Activated naive CD4-positive, alpha-beta T cell treated with anti-CD3 and anti-CD28 coated beads, Interleukin-2, amount 50 U/mL, for 72 hours (primary cell): ENCODE measurements around the gene IMMT. TPM values are rescaled to one million over a fixed set of nuclear protein-coding genes. Genes with fewer than 3 reads are reported as not detected.
A peak's percentile ranks its signal among the peaks of the same experiment; 100 is the strongest.

Source experiments
- ATAC-seq, 2 donors: fragments of 150-1000 bp; cut with Tn5 transposase; 2 replicates each; pipeline ENCODE4 v1.10.0; 2021; ENCODE audit warnings: mild to moderate bottlenecking in 2 of 2, moderate library complexity in 2 of 2
- DNase-seq, 2 donors: peaks; one replicate each; pipeline ENCODE4 v3.0.0; 2021 to 2022; ENCODE audit warnings: low spot score in 2 of 2
- H3K27ac Mint-ChIP-seq, 2 donors: one replicate each; pipeline ENCODE4 v1.8.0; 2022; ENCODE audit warnings: mild to moderate bottlenecking in 2 of 2, mixed read lengths in 2 of 2
- H3K36me3 Mint-ChIP-seq, 2 donors: one replicate each; pipeline ENCODE4 v1.8.0; 2022; ENCODE audit warnings: mixed read lengths in 2 of 2
- H3K9me3 Mint-ChIP-seq, 2 donors: one replicate each; pipeline ENCODE4 v1.8.0; 2022; ENCODE audit warnings: mixed read lengths in 2 of 2
- total RNA-seq, 2 donors: library from RNA; stranded (reverse); gene quantifications; one replicate each; pipeline ENCODE4 v1.2.3, GENCODE V29; 2022

The IMMT gene
- total RNA-seq, 2 donors from 2014 or later, result 177 to 180 TPM

DNA sequence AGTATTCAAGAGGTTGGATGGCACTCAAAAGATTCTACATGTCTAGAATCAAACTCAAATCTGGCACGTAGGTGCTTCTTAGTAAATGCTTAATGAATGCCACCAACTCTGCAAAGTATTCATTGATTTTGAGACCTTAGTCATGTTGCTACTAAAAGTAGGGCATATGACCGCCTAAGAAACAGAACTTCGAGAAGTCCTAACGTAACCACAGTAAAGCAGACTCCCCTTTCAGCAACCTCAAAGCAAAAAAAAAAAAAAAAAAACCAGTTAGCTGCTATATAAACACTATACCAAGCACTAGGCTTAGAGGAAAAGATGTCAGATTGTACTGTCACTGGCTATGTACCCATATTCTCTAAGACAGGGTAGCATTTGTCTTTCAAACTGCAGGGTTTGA is 55.3 kb downstream of the IMMT start:
- H3K36me3 Mint-ChIP-seq, result peaks cover 28 to 45% of the 10 kb centered on the region in 2 donors
- peak in 1 of 2 donors; percentile 51 for ATAC-seq
- H3K9me3 Mint-ChIP-seq, result no peaks in the 10 kb centered on the region
- no peak for DNase-seq
- H3K27ac Mint-ChIP-seq, result peak overlapping the region in 1 of 2 donors; percentile 58

DNA sequence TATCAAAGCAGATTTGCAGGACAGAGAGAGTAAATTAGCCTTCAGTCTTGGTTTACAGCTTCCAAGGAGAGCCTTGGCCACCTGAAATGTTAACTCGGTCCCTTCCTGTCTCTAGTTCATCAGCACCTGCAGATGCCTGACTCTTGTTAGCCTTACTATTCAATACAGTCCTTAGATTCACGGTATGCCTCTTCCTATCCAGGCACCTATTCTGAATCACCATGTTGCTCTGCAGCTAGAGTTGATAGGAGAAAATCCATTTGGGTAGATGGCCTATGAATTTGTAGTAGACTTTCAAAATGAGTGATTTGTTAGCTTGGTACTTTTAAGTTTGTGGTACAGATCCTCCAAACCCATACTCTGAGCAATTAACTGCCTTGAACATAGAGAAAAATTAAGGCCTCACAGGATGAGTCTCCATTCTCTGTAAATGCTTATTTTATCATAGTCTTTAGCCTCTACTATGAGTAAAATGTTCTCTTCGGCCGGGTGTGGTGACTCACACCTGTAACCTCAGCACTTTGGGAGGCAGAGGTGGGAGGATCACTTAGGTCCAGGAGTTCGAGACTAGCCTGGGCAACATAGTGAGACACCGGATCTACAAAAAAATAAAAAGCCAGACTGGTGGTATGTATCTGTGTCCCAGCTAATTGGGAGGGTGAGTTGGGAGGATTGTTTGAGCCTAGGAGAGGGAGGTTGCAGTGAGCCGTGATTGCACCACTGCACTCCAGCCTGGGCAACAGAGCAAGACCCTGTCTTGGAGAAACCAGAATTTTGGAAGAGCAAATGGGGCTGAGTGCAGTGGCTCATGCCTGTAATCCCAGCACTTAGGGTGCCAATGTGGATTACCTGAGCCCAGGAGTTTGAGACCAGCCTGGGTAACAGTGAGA is 56.3 kb downstream of the IMMT start:
- Mint-ChIP-seq H3K36me3 (peaks cover 35 to 45% of the 10 kb centered on the region in 2 donors), H3K27ac (peak overlapping the region; percentile 76 to 93), H3K9me3 (no peaks in the 10 kb centered on the region)
- DNase-seq, result no peak
- peak; percentile 54 to 75 for ATAC-seq

GRCh38 chr2:86136141-86136540 is 59.1 kb downstream of the IMMT start:
- Mint-ChIP-seq H3K9me3 (no peaks in the 10 kb centered on the region), H3K36me3 (peaks cover 43 to 67% of the 10 kb centered on the region in 2 donors), H3K27ac (no peak overlapping the region)
- DNase-seq (no peak), ATAC-seq (no peak)

GRCh38 chr2:86135653-86136052 is 59.6 kb downstream of the IMMT start:
- Mint-ChIP-seq H3K27ac (no peak overlapping the region), H3K36me3 (peaks cover 43 to 67% of the 10 kb centered on the region in 2 donors), H3K9me3 (no peaks in the 10 kb centered on the region)
- no peak for DNase-seq
- ATAC-seq, result no peak

DNA sequence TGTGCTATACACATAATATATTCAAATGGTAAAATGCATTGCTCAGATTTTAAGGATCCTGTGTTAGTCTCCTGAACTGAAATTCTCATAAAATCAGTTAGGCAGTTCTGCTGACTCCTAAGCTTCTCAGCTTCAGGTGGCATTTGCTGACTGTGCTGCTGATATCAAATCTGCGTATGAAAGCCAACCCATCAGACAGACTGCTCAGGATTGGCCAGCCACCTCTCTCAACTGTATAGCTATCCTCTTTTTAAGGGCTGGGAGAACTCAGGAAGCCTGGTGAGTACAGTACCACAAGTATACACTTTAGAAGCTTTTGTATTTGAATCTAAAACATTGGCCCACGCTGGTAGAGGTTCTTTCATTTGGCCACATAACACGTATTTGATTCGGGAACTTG is 60.6 kb downstream of the IMMT start:
- Mint-ChIP-seq H3K36me3 (peaks cover 43 to 67% of the 10 kb centered on the region in 2 donors), H3K27ac (no peak overlapping the region), H3K9me3 (no peaks in the 10 kb centered on the region)
- ATAC-seq, result no peak
- DNase-seq, result no peak

- ATAC-seq (no peak), DNase-seq (no peak)
- H3K36me3 Mint-ChIP-seq, result peaks cover 6 to 42% of the 10 kb centered on the region in 2 donors
- H3K9me3 Mint-ChIP-seq, result no peaks in the 10 kb centered on the region
- H3K27ac Mint-ChIP-seq, result no peak overlapping the region
Measured at GRCh38 chr2:86124683-86125082, 70.6 kb downstream of the IMMT start.

- Mint-ChIP-seq H3K36me3 (peaks cover 6 to 40% of the 10 kb centered on the region in 2 donors), H3K9me3 (no peaks in the 10 kb centered on the region), H3K27ac (peak overlapping the region in 1 of 2 donors; percentile 61)
- DNase-seq, result no peak
- no peak for ATAC-seq
Measured at GRCh38 chr2:86123328-86123925, 71.8 kb downstream of the IMMT start.

GRCh38 chr2:86118130-86118529 is 77.1 kb downstream of the IMMT start:
- no peak for ATAC-seq
- H3K36me3 Mint-ChIP-seq, result peaks cover 5 to 32% of the 10 kb centered on the region in 2 donors
- no peaks in the 10 kb centered on the region for H3K9me3 Mint-ChIP-seq
- H3K27ac Mint-ChIP-seq, result no peak overlapping the region
- no peak for DNase-seq

DNA sequence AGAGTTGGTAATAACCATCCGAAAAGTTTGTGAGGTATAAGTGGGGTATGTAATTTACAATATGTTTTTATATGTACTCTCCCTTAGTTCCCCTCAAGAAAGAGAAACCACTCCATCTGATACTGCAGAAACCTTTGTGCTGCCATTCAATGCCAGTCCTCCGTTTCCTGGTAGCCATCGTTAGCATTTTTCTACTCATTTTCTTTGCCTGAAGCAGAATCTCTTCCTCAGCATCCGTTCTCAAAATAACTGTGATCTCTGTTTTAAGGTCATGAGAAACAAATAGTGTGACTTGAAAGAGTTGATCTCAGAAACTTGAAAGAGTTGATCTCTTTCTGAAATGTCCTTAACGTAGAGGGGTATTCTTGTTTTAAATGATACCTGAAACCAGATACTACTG is 88.2 kb downstream of the IMMT start:
- H3K9me3 Mint-ChIP-seq, result no peaks in the 10 kb centered on the region
- H3K36me3 Mint-ChIP-seq, result peaks cover 50 to 52% of the 10 kb centered on the region in 2 donors
- DNase-seq (no peak), ATAC-seq (peak; percentile 17 to 27)
- H3K27ac Mint-ChIP-seq, result peak overlapping the region; percentile 96 to 100

DNA sequence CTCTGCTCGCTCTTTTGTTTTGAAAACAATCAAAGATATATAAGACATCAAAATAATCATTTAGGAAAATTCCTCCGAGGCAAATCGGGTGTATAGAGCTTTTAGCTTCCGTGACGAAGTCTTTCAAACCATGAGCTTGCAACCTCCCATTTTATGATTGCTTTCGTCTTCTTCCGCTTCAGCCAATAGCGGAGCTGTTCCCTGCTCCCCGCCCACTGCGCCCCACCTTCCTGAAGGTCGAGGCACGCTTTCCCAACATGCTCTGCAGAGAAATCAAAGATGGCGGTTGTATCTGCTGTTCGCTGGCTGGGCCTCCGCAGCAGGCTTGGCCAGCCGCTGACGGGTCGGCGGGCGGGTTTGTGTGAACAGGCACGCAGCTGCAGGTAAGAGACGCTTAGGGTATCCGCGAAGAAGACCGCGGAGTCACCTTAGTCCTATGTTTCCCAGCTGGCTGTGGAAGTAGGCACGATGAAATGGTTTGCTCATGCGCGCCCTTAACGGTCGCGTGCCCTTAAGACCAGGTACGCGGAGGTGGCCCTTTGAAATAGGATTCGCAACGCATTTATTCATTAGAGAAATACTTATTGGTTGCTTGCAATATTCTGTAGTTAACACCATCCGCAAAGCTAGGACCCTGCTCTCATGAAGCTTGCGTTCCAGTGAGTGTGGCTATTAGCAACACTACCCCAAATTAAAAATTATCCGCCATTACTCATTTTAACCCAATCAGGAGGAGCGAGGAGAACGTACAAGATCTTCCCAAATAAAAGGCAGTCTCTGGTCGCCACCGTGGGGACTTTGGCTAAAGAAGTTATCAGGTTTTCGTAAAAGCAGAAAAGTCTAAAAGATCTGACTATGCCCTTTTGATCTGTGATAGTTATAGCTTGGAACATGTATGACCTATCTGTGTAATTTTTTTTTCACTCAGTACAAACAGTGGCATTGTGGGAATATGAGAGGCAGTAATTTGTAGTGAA is 89.0 kb downstream of the IMMT start, which contains the start of gene PTCD3:
Gene PTCD3 (plus strand): TSS at position 267 of the 977 bp plus-strand sequence. CDS start 13 bp downstream, at position 280.
- ATAC-seq (peak; percentile 91 to 93), DNase-seq (peak; percentile 88 to 91)
- H3K36me3 Mint-ChIP-seq, result peaks cover 52 to 55% of the 10 kb centered on the region in 2 donors
- H3K27ac Mint-ChIP-seq, result peak within 1 kb of the TSS; percentile 96 to 100
- no peaks in the 10 kb centered on the region for H3K9me3 Mint-ChIP-seq

- H3K36me3 Mint-ChIP-seq, result peaks cover 46 to 48% of the 10 kb centered on the region in 2 donors
- ATAC-seq (peak; percentile 85), DNase-seq (peak; percentile 75 to 88)
- peak within 1 kb of the TSS; percentile 96 to 100 for H3K27ac Mint-ChIP-seq
- H3K9me3 Mint-ChIP-seq, result no peaks in the 10 kb centered on the region
Measured at GRCh38 chr2:86105252-86105968, 89.9 kb downstream of the IMMT start, which contains the start of gene POLR1A. Gene POLR1A, minus strand, starts transcription at chr2:86105886. Its CDS starts 110 bp downstream, at chr2:86105776.

DNA sequence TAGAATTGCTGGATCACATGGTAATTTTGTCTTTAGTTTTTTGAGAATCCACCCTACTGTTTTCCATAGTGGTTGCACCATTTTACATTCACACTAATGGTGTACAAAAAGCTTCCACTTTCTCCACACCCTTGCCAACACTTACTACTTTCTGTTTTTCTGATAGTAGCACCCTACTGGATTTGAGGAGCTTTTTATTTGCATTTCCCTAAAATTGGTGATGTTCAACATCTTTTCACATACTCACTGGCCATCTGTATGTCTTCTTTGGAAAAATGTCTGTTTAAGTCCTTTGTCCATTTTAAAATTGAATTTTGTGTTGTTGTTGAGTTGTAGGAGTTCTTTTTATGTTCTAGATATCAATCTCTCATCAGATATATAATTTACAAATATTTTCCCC is 93.1 kb downstream of the IMMT start:
- Mint-ChIP-seq H3K36me3 (peaks cover 44 to 54% of the 10 kb centered on the region in 2 donors), H3K27ac (no peak overlapping the region), H3K9me3 (no peaks in the 10 kb centered on the region)
- DNase-seq, result no peak
- no peak for ATAC-seq

DNA sequence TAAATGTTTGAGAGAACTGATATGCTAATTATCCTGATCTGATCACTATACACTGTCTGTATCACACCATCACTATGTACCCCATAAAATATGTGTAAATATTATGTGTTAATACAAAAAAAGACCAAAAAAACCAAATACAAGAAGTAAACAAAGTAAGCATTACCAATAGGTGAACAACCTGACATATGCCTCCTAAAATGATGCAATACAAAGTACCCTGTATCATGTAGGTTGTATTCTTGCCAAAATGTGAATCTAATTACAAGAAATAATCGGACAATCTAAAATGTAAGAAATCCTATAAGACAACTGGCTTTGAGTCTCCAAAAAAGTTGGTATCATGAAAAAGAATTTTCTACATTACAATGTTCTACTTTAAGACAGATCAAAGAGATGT is 97.3 kb downstream of the IMMT start:
- peaks cover 28 to 42% of the 10 kb centered on the region in 2 donors for H3K36me3 Mint-ChIP-seq
- no peak overlapping the region for H3K27ac Mint-ChIP-seq

GRCh38 chr2:86097114-86097896 is 98.0 kb downstream of the IMMT start:
- ATAC-seq (no peak), DNase-seq (no peak)
- Mint-ChIP-seq H3K36me3 (peaks cover 23 to 36% of the 10 kb centered on the region in 2 donors), H3K9me3 (no peaks in the 10 kb centered on the region), H3K27ac (no peak overlapping the region)

More for the DNA sequence above, 97.3 kb downstream of the IMMT start:
- no peaks in the 10 kb centered on the region for H3K9me3 Mint-ChIP-seq
- DNase-seq (no peak), ATAC-seq (no peak)

DNA sequence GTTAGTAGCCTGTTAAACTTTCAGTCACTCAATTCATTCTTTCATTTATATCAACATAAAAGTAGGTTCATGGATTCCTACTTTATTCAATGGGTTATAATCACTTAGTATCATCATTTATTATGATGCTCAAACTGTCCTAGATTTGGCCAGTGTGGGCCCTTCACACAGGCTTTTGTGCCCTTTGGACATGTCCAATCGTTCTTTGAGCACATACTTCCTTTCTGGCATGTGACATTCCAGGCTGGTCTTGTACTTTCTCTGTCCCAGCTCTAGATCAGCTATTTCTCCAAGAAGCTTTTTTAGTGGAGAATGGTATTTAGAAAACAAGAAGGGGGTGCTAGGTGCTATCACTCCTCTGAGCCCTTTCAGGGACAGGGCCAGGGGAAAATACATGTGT is 101.0 kb downstream of the IMMT start:
- no peaks in the 10 kb centered on the region for H3K9me3 Mint-ChIP-seq
- H3K36me3 Mint-ChIP-seq, result peaks cover 24 to 36% of the 10 kb centered on the region in 2 donors
- DNase-seq, result no peak
- no peak for ATAC-seq
- H3K27ac Mint-ChIP-seq, result peak overlapping the region in 1 of 2 donors; percentile 25
